Omental fat pad (tissue), 4 donors: ENCODE measurements around the gene SYCP2. TPM values are rescaled to one million over a fixed set of nuclear protein-coding genes. Genes with fewer than 3 reads are reported as not detected.

Experiments used
- ATAC-seq: fragments of 150-250 bp; one replicate; pipeline ENCODE4 v1.9.1; 2016; ENCODE audit warnings: mild to moderate bottlenecking, moderate library complexity; ENCODE audit not compliant: low FRiP score
- DNase-seq: peaks from one replicate; pipeline ENCODE4 v3.0.0-alpha.2; 2019; ENCODE audit warnings: low spot score
- CTCF ChIP-seq, 3 donors: fragments of 450-650 bp; IDR thresholded peaks; one replicate each; pipeline ENCODE4 v1.5.1; 2016 to 2017; ENCODE audit warnings: antibody characterized with exemption in 3 of 3, mild to moderate bottlenecking in 3 of 3, moderate library complexity in 2 of 3
- total RNA-seq, 4 donors: library from RNA; depleted of rRNA; stranded (reverse); fragments of >200 nt; gene quantifications; one replicate each; pipeline ENCODE4 v1.1.0, GENCODE V29; 2016

Gene SYCP2
- total RNA-seq, 4 donors from 2014 or later, result 1.8 to 8.8 (median 2.9) TPM

GRCh38 chr20:59823491-59824259, 109.8 kb downstream of the SYCP2 start:
- ATAC-seq (no peak), DNase-seq (no peak)
- TF ChIP-seq CTCF (IDR thresholded peaks at IDR 0.05), result no peak

DNA sequence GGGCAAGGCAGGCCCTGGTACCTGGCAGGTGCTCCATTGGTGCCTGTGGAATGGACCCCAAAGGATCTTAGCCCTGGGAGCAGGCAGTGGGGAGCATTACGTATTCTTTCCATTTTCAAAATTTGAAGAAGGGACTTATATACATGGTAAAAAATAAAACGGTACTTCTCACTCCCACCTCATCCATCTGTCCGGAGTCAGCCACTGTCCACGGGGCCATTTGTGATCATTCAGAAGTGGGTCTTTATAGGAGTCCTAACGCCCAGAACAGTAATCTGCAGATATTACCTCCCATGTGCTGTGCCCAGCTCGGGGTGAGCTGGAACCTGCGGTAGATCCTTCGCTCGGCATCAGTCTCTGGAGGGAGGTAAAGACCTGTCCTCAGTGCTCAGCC, 110.4 kb downstream of the SYCP2 start:
- no peak for TF ChIP-seq CTCF (IDR thresholded peaks at IDR 0.05)
- ATAC-seq (no peak), DNase-seq (no peak)

- no peak for DNase-seq
- ATAC-seq, result no peak
- TF ChIP-seq CTCF (IDR thresholded peaks at IDR 0.05), result no peak
Measured at GRCh38 chr20:59822291-59823029, 111.0 kb downstream of the SYCP2 start.

DNA sequence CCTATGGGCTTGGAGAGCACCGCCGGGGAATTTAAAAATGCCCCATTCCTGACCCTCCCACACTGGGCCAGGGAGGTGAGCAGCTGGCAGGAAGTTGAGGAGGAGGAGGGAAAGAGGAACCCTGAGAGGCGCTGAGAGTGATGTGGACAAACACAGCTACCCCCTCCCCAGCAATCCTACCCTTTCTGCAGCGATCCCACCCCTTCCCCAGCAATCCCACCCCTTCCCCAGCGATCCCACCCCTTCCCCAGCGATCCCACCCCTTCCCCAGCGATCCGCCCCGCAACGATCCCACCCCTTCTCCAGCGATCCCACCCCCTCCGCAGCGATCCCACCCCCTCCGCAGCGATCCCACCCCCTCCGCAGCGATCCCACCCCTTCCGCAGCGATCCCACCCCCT, 111.6 kb downstream of the SYCP2 start:
- ATAC-seq, result no peak
- TF ChIP-seq CTCF (IDR thresholded peaks at IDR 0.05), result no peak
- no peak for DNase-seq

DNA sequence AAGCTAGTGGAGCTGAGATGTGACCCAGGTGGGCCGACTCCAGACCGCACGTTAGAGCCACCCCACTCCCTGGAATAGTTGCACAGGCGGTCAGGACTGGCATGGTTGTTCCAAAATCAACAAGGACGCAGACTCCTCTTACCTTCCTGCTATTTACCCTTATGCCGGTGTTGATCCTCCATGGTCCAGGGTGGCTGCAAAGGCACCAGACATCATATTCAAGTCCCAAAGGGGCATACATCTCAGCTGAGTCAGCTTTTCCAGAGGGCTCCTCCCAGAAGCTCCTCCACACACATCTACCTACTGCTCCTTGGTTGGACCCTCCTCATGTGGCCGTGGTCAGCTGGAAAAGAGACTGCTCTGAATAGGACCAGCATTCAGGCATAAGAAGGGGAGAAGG, 112.2 kb downstream of the SYCP2 start:
- ATAC-seq (no peak), DNase-seq (no peak)
- TF ChIP-seq CTCF (IDR thresholded peaks at IDR 0.05), result no peak

DNA sequence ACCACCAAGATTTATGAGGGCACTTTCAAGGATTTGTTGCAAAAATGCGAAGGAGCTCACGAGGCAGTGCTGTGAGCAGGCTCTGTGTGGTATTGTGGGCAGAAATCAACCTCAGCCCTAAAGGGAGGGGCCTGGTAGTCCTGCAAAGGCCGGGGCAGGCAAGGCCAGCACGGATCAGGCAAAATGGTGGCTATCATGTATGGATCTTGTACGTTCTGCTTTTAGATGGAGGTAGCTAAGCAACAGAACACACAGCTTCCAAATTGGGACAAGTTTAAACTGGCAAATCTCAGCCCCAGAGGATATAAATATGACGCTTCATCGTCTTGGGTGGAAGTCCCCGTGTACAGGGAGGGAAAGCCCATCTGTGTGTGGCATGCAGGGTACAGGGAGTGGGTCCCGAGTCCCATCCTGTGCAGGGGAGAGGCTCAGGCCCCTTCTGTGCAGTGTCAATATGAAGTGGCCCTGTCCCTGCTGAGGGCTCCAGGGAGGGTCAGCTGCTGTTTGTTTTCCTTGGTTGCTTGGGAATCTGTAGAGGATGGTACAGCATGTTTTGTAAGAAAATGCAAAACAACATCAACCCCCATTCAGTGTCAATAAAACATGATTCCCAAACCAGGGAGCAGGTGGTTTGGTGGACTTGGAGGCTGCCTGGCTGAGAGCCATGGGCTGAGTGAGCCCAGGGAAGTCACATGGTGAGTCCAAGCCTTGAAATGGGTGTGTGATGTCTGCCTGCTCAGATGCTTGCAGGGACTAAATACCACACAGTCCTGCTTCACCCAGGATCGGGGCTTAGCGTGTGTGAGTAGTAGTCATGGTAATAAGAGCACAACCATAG, 113.0 kb downstream of the SYCP2 start:
- no peak for ATAC-seq
- no peak for DNase-seq

More for the DNA sequence above, 113.0 kb downstream of the SYCP2 start:
- no peak for TF ChIP-seq CTCF (IDR thresholded peaks at IDR 0.05)
